CD4-positive, alpha-beta T cell treated with Interleukin-6 at 100 ng/mL for 8 hours (primary cell): ENCODE results near the gene NPBWR2.
"Not testable (repeated sequence)": the region's sequence is repeated elsewhere in the genome, so short reads cannot be mapped to it uniquely, and the experiment has no call there.

ENCODE experiments used
- DNase-seq: peaks from one replicate; pipeline ENCODE4 v3.0.0-alpha.2; 2020; ENCODE audit warnings: mixed read lengths, low spot score

Gene NPBWR2

GRCh38 chr20:64143018-64143801 is 35.8 kb upstream of the NPBWR2 start:
- DNase-seq: no peak

GRCh38 chr20:64142590-64142989 is 35.2 kb upstream of the NPBWR2 start:
- DNase-seq: no peak

GRCh38 chr20:64140956-64141355 is 33.6 kb upstream of the NPBWR2 start:
- DNase-seq: no peak

GRCh38 chr20:64140061-64140931 is 32.9 kb upstream of the NPBWR2 start:
- DNase-seq: no peak

- no peak for DNase-seq
Observed at GRCh38 chr20:64139199-64140060, 32.1 kb upstream of the NPBWR2 start.

- no peak for DNase-seq
Observed at GRCh38 chr20:64138276-64138815, 31.0 kb upstream of the NPBWR2 start.

- DNase-seq: no peak
Observed at GRCh38 chr20:64137598-64138031, 30.2 kb upstream of the NPBWR2 start.

- DNase-seq: no peak
Observed at GRCh38 chr20:64136004-64136710, 28.8 kb upstream of the NPBWR2 start.

GRCh38 chr20:64134744-64135143 is 27.4 kb upstream of the NPBWR2 start:
- not testable (repeated sequence) for DNase-seq

- no peak for DNase-seq
Observed at GRCh38 chr20:64133951-64134407, 26.6 kb upstream of the NPBWR2 start.

- no peak for DNase-seq
Observed at GRCh38 chr20:64131406-64131805, 24.0 kb upstream of the NPBWR2 start.

- no peak for DNase-seq
Observed at GRCh38 chr20:64130876-64131275, 23.5 kb upstream of the NPBWR2 start.

GRCh38 chr20:64130271-64130670 is 22.9 kb upstream of the NPBWR2 start:
- DNase-seq: no peak

- no peak for DNase-seq
Observed at GRCh38 chr20:64129146-64129782, 21.9 kb upstream of the NPBWR2 start.

- DNase-seq: not testable (repeated sequence)
Observed at GRCh38 chr20:64123517-64123916, 16.2 kb upstream of the NPBWR2 start.

- not testable (repeated sequence) for DNase-seq
Observed at GRCh38 chr20:64122927-64123326, 15.6 kb upstream of the NPBWR2 start.

- no peak for DNase-seq
Observed at GRCh38 chr20:64121586-64121985, 14.2 kb upstream of the NPBWR2 start.

- DNase-seq: no peak
Observed at GRCh38 chr20:64119681-64120341, 12.4 kb upstream of the NPBWR2 start.

GRCh38 chr20:64119301-64119680 is 11.9 kb upstream of the NPBWR2 start:
- no peak for DNase-seq

- DNase-seq: not testable (repeated sequence)
Observed at GRCh38 chr20:64117432-64117777, 10.0 kb upstream of the NPBWR2 start.
